Hippocampal formation (tissue), 2 donors: ENCODE results near the gene EDA.

Experiments
- DNase-seq, 2 donors: peaks; one replicate each; lab custom pipeline; 2025; lab: John Stamatoyannopoulos, UW

Gene EDA

GRCh38 chrX:69615779-69616456 lies at the start of gene EDA:
TSS of gene EDA (plus strand) at chrX:69616113.
- peak; percentile 74 to 83 for DNase-seq

- DNase-seq: no peak
These were observed 47.1 kb upstream of the EDA start for GRCh38 chrX:69568828-69569227.

- DNase-seq: no peak
These were observed 18.5 kb upstream of the EDA start for GRCh38 chrX:69597399-69597798.

- DNase-seq: no peak
These were observed 15.7 kb upstream of the EDA start for GRCh38 chrX:69600182-69600581.

GRCh38 chrX:69603566-69604194 lies 12.2 kb upstream of the EDA start:
- DNase-seq: no peak

GRCh38 chrX:69605521-69605920 lies 10.4 kb upstream of the EDA start:
- DNase-seq: no peak

- no peak for DNase-seq
These were observed 8.3 kb upstream of the EDA start for GRCh38 chrX:69607616-69608015.

- no peak for DNase-seq
These were observed 2.0 kb upstream of the EDA start for GRCh38 chrX:69613946-69614345.

GRCh38 chrX:69614886-69615285 lies 1.0 kb upstream of the EDA start:
- peak in 1 of 2 donors; percentile 25 for DNase-seq

GRCh38 chrX:69615342-69615741 lies 571 bp upstream of the EDA start:
- no peak for DNase-seq

- peak in 1 of 2 donors; percentile 0 for DNase-seq
These were observed 717 bp downstream of the EDA start for GRCh38 chrX:69616457-69617203.

- DNase-seq: peak in 1 of 2 donors; percentile 9
These were observed 2.9 kb downstream of the EDA start for GRCh38 chrX:69618803-69619202.

- no peak for DNase-seq
These were observed 10.2 kb downstream of the EDA start for GRCh38 chrX:69626129-69626528.

GRCh38 chrX:69627744-69628143 lies 11.8 kb downstream of the EDA start:
- no peak for DNase-seq

- DNase-seq: no peak
These were observed 14.2 kb downstream of the EDA start for GRCh38 chrX:69630147-69630546.

GRCh38 chrX:69664693-69665092 lies 48.8 kb downstream of the EDA start:
- DNase-seq: no peak

- no peak for DNase-seq
These were observed 54.2 kb downstream of the EDA start for GRCh38 chrX:69670001-69670555.

- DNase-seq: no peak
These were observed 59.0 kb downstream of the EDA start for GRCh38 chrX:69674891-69675290.

- DNase-seq: no peak
These were observed 89.9 kb downstream of the EDA start for GRCh38 chrX:69705818-69706217.

- DNase-seq: no peak
These were observed 102.2 kb downstream of the EDA start for GRCh38 chrX:69718102-69718501.

GRCh38 chrX:69724307-69724706 lies 108.4 kb downstream of the EDA start:
- DNase-seq: no peak

- no peak for DNase-seq
These were observed 124.4 kb downstream of the EDA start for GRCh38 chrX:69740317-69740716.

- DNase-seq: no peak
These were observed 125.8 kb downstream of the EDA start for GRCh38 chrX:69741721-69742120.
